Measurements from ENCODE around the gene PLEKHN1.

DNA sequence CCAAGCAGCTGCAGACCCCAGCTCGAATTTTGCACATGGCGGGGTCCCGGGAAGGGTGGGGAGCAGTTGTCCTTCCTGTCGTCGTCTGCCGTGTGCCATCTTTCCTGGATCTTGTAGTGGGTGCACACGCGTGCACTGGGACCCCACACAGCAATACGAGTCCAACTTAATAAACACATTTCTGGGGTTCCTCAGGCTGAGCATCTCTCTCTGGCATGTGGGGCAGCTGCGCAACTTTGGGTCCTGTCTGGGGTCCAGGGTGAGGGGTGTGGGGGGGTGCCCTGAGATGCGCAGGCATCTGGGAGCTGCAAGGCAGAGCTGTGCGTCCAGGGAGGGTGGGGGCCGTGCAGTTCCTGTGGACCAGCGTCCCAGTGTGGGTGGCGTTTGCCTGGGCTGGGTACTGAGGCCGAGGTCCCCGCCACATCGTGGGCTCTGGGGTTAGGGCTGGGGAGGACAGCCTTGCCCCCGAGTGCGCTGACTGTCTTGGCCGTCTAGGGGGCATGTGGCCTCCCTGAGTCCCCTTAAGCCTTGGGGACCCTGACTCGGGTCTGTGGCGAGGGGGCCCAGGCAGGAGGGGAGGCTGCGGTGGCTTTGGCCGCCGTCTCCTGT is 652 bp upstream of the PLEKHN1 start:
- TF ChIP-seq, protein P1, sequence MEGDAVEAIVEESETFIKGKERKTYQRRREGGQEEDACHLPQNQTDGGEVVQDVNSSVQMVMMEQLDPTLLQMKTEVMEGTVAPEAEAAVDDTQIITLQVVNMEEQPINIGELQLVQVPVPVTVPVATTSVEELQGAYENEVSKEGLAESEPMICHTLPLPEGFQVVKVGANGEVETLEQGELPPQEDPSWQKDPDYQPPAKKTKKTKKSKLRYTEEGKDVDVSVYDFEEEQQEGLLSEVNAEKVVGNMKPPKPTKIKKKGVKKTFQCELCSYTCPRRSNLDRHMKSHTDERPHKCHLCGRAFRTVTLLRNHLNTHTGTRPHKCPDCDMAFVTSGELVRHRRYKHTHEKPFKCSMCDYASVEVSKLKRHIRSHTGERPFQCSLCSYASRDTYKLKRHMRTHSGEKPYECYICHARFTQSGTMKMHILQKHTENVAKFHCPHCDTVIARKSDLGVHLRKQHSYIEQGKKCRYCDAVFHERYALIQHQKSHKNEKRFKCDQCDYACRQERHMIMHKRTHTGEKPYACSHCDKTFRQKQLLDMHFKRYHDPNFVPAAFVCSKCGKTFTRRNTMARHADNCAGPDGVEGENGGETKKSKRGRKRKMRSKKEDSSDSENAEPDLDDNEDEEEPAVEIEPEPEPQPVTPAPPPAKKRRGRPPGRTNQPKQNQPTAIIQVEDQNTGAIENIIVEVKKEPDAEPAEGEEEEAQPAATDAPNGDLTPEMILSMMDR (IDR thresholded peaks at IDR 0.05; ENCODE audit: low read depth, low read length) = no peak
- TF ChIP-seq EZH2phosphoT487 (IDR thresholded peaks at IDR 0.05; ENCODE audit: low read depth) = no peak

Data from OCI-LY3 (cell line).